Kidney (tissue), 14 donors: ENCODE results near the gene MRPL17. TPM values are rescaled to one million over a fixed set of nuclear protein-coding genes. Genes with fewer than 3 reads are reported as not detected.

Source experiments
- DNase-seq, 5 donors: peaks; one replicate each; pipeline ENCODE4 v3.0.0-alpha.2; 2013 to 2020
- FAIRE-seq: peaks from 2 replicates; lab custom pipeline; 2012; peaks lifted over from hg19 to GRCh38; lab: Jason Lieb, UNC
- H3K27ac ChIP-seq, 2 donors: one replicate each; pipeline ENCODE4 v1.7.0; 2013; ENCODE audit warnings: low read depth in 2 of 2, low read length in 2 of 2, inconsistent platforms in 1 of 2
- H3K27me3 ChIP-seq: one replicate; pipeline ENCODE4 v1.7.1; 2013; ENCODE audit warnings: low read length, inconsistent platforms; ENCODE audit not compliant: control insufficient read depth, insufficient read depth
- H3K36me3 ChIP-seq, 3 donors: one replicate each; pipeline versions ENCODE4 v1.7.0 to v1.7.1; 2013; ENCODE audit warnings: low read length in 3 of 3, control low read depth in 1 of 3, inconsistent platforms in 1 of 3; ENCODE audit not compliant: insufficient read depth in 3 of 3, control insufficient read depth in 2 of 3
- H3K4me1 ChIP-seq, 3 donors: one replicate each; pipeline versions ENCODE4 v1.7.0 to v1.7.1; 2013; ENCODE audit warnings: low read length in 3 of 3, inconsistent platforms in 1 of 3, low read depth in 1 of 3; ENCODE audit not compliant: control insufficient read depth in 2 of 3, insufficient read depth in 2 of 3
- H3K4me3 ChIP-seq, 3 donors: one replicate each; pipeline versions ENCODE4 v1.7.0 to v1.8.1; 2013; ENCODE audit warnings: low read length in 3 of 3, control low read depth in 1 of 3, inconsistent platforms in 1 of 3
- H3K9ac ChIP-seq, 3 donors: one replicate each; pipeline versions ENCODE4 v1.7.0 to v1.7.1; 2013; ENCODE audit warnings: low read length in 3 of 3, control low read depth in 1 of 3, inconsistent platforms in 1 of 3
- H3K9me3 ChIP-seq, 3 donors: one replicate each; pipeline versions ENCODE4 v1.7.0 to v1.7.1; 2013; ENCODE audit warnings: low read length in 3 of 3, control low read depth in 1 of 3, inconsistent platforms in 1 of 3; ENCODE audit not compliant: control insufficient read depth in 2 of 3, insufficient read depth in 1 of 3
- CTCF ChIP-seq: IDR thresholded peaks from 3 replicates; pipeline ENCODE4 v1.5.1; 2012; ENCODE audit warnings: mild to moderate bottlenecking, moderate library complexity, borderline replicate concordance; ENCODE audit not compliant: insufficient read depth; ENCODE audit errors: extremely low read depth
- intact Hi-C: fragments of 100-400 bp; cut with DNase I; formaldehyde crosslinking; loops from one replicate; pipeline ENCODE4 v1.11.1; 2022
- polyA plus RNA-seq: library from polyadenylated mRNA; stranded (reverse); fragments of 350-450 nt; fragmentation: Illumina TruSeq; extraction: RNeasy Lipid Tissue Mini Kit (QIAGEN cat#74804); gene quantifications from one replicate; pipeline ENCODE4 v1.2.3, GENCODE V29; 2014; ENCODE audit warnings: low read depth, low replicate concordance; ENCODE audit not compliant: insufficient read depth
- total RNA-seq: library from RNA; stranded (reverse); fragmentation: NEBNext Ultra II Directional; extraction: Animal tissue kit (Norgen Biotek cat#: 25700); gene quantifications from one replicate; pipeline ENCODE4 v1.2.1, GENCODE V29; 2021
- donor health status: control.
- donor health status: control.
- donor health status: control.
- donor health status: control.
- donor health status: control.
- donor health status: DM: yes; HTN: yes; CAD: no.
- donor health status: Normal renal cell carcinoma (clear cell type).

The MRPL17 gene
- total and polyA plus RNA-seq, 2 donors from 2014 or later: 44.0 to 121 TPM

GRCh38 chr11:6655790-6656583, 27.2 kb downstream of the MRPL17 start, which contains the start of gene DCHS1:
Gene DCHS1 (minus strand): TSS chr11:6655809. CDS start chr11:6641613, 14,196 bp downstream.
- Histone ChIP-seq H3K9ac (peak within 1 kb of the TSS in 2 of 3 donors; percentile 50 to 95), H3K36me3 (no peaks in the 10 kb centered on the region), H3K4me3 (peak within 1 kb of the TSS; percentile 35 to 95 (median 55)), H3K27me3 (no peaks in the 10 kb centered on the region), H3K27ac (peak within 1 kb of the TSS in 1 of 2 donors; percentile 43), H3K9me3 (no peaks in the 10 kb centered on the region), H3K4me1 (peaks cover 0 to 3% (median 0%) of the 10 kb centered on the region in 3 donors)
- intact Hi-C loops: no loop called here
- TF ChIP-seq CTCF: no peak
- FAIRE-seq (no peak), DNase-seq (peak; percentile 58 to 79 (median 67))

GRCh38 chr11:6655020-6655789, 27.9 kb downstream of the MRPL17 start:
- FAIRE-seq (no peak), DNase-seq (peak; percentile 52 to 78 (median 67))
- no peaks in the 10 kb centered on the region for H3K36me3 ChIP-seq
- H3K27me3 ChIP-seq: no peaks in the 10 kb centered on the region
- peak overlapping the region; percentile 26 to 95 (median 55) for H3K4me3 ChIP-seq
- peak overlapping the region in 1 of 3 donors; percentile 95 for H3K9ac ChIP-seq
- intact Hi-C loops: no loop called here
- peaks cover 0 to 3% (median 0%) of the 10 kb centered on the region in 3 donors for H3K4me1 ChIP-seq
- TF ChIP-seq CTCF: no peak
- H3K9me3 ChIP-seq: no peaks in the 10 kb centered on the region
- peak overlapping the region in 1 of 2 donors; percentile 43 for H3K27ac ChIP-seq

- Histone ChIP-seq H3K36me3 (no peaks in the 10 kb centered on the region), H3K9me3 (no peaks in the 10 kb centered on the region), H3K9ac (peak overlapping the region in 1 of 3 donors; percentile 95), H3K27me3 (no peaks in the 10 kb centered on the region), H3K27ac (peak overlapping the region in 1 of 2 donors; percentile 43), H3K4me3 (peak overlapping the region; percentile 26 to 95 (median 55)), H3K4me1 (peaks cover 0 to 3% (median 0%) of the 10 kb centered on the region in 3 donors)
- intact Hi-C loops: no loop called here
- no peak for FAIRE-seq
- no peak for TF ChIP-seq CTCF
- DNase-seq: peak in 3 of 5 donors; percentile 30 to 74 (median 73)
These were observed 28.7 kb downstream of the MRPL17 start for GRCh38 chr11:6654281-6655019.
